Vagina (tissue), 2 donors: ENCODE results near the gene CADPS2. TPM values are rescaled to one million over a fixed set of nuclear protein-coding genes. Genes with fewer than 3 reads are reported as not detected.
"Not testable (repeated sequence)": the region's sequence is repeated elsewhere in the genome, so short reads cannot be mapped to it uniquely, and the experiment has no call there.

Experiments used
- DNase-seq, 2 donors: peaks; one replicate each; pipeline ENCODE4 v3.0.0-alpha.2; 2017; ENCODE audit errors: extremely low spot score in 2 of 2
- H3K27ac ChIP-seq: fragments of 200-600 bp; sonication (generic); one replicate; pipeline ENCODE4 v1.5.1; 2019
- H3K27me3 ChIP-seq: fragments of 200-600 bp; sonication (generic); one replicate; pipeline ENCODE4 v1.5.1; 2019
- H3K36me3 ChIP-seq, 2 donors: fragments of 200-600 bp; sonication (generic); one replicate each; pipeline ENCODE4 v1.5.1; 2017 to 2019
- H3K4me1 ChIP-seq: fragments of 200-600 bp; sonication (generic); one replicate; pipeline ENCODE4 v1.5.1; 2019
- H3K4me3 ChIP-seq, 2 donors: fragments of 200-600 bp; sonication (generic); 1 replicate in 1 of 2; 2 replicates in 1 of 2; pipeline ENCODE4 v1.5.1; 2016 to 2019
- H3K9me3 ChIP-seq: fragments of 200-600 bp; sonication (generic); one replicate; pipeline ENCODE4 v1.5.1; 2019
- POLR2A ChIP-seq, 2 donors: fragments of 450-650 bp; IDR thresholded peaks; one replicate each; pipeline ENCODE4 v1.6.1; 2017; ENCODE audit warnings: antibody characterized with exemption in 2 of 2, mild to moderate bottlenecking in 2 of 2, moderate library complexity in 2 of 2
- POLR2AphosphoS5 ChIP-seq, 2 donors: sonication (generic); formaldehyde crosslinking; IDR thresholded peaks; one replicate each; pipeline ENCODE4 v1.9.0; 2017; ENCODE audit warnings: antibody characterized with exemption in 2 of 2, mild to moderate bottlenecking in 2 of 2, low read depth in 1 of 2; ENCODE audit not compliant: insufficient read depth in 1 of 2
- intact Hi-C: fragments of 100-400 bp; cut with DNase I; formaldehyde crosslinking; loops from one replicate; pipeline ENCODE4 v1.15.1; 2023
- total RNA-seq: library from RNA; depleted of rRNA; stranded (reverse); fragments of >200 nt; gene quantifications from one replicate; pipeline ENCODE4 v1.2.3, GENCODE V29; 2016
- TF ChIP-seq, protein P1 (sequence below), 3 experiments: fragments of 450-650 bp in 2 of 3; fragments of 200-600 bp in 1 of 3; sonication (generic) in 1 of 3; IDR thresholded peaks; one replicate each; pipeline ENCODE4 v1.5.1; 2017 to 2019; ENCODE audit warnings: antibody characterized with exemption in 3 of 3, mild to moderate bottlenecking in 2 of 3, moderate library complexity in 2 of 3

The CADPS2 gene
- total RNA-seq, 1 donor from 2014 or later: 25.5 TPM

DNA sequence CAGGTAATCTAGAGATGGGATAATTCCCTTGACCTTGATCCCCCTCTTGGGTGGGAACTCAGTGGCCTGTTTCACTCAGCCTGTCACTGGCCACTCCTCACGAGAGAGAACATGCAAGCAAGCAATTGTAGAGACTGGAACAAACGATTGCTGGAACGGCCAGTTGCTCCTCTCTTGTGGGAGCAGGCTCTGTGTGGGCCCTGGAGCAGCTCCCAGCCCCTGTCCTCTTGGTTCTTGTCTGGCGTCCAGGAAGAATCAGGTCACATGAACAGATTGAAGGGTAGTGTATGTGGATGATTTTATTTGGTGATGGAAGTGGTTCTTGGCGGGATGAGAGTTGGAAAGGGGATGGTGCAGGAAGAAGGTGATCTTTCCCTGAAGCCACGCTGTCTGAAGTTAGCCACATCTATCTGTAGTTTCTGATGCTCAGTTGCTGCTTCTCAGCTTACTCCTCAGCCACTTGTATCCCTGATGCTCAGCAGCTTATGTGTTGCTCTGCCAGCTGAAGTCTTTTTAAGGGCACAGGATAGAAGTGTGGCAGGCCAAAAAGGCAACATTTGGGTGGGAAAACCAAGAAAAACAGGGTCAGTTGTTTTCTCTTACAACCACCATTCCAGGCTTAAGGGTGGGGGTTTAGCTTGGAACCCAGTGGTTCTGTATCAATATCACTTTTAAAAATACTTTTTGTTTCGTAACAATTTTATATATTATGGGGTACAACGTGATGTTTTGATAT is 203.3 kb downstream of the CADPS2 start:
- no peaks in the 10 kb centered on the region for H3K9me3 ChIP-seq
- no peaks in the 10 kb centered on the region for H3K4me1 ChIP-seq
- TF ChIP-seq POLR2A (IDR thresholded peaks at IDR 0.05) (no peak), POLR2AphosphoS5 (IDR thresholded peaks at IDR 0.05; ENCODE audit: insufficient read depth in 1 of 2, low read depth in 1 of 2) (no peak)
- TF ChIP-seq, protein P1, sequence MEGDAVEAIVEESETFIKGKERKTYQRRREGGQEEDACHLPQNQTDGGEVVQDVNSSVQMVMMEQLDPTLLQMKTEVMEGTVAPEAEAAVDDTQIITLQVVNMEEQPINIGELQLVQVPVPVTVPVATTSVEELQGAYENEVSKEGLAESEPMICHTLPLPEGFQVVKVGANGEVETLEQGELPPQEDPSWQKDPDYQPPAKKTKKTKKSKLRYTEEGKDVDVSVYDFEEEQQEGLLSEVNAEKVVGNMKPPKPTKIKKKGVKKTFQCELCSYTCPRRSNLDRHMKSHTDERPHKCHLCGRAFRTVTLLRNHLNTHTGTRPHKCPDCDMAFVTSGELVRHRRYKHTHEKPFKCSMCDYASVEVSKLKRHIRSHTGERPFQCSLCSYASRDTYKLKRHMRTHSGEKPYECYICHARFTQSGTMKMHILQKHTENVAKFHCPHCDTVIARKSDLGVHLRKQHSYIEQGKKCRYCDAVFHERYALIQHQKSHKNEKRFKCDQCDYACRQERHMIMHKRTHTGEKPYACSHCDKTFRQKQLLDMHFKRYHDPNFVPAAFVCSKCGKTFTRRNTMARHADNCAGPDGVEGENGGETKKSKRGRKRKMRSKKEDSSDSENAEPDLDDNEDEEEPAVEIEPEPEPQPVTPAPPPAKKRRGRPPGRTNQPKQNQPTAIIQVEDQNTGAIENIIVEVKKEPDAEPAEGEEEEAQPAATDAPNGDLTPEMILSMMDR (IDR thresholded peaks at IDR 0.05): no peak
- intact Hi-C loops: no loop called here
- no peaks in the 10 kb centered on the region for H3K36me3 ChIP-seq
- H3K27ac ChIP-seq: no peak overlapping the region
- DNase-seq: no peak
- H3K4me3 ChIP-seq: no peak overlapping the region
- H3K27me3 ChIP-seq: no peaks in the 10 kb centered on the region

GRCh38 chr7:122681186-122681585 is 205.1 kb downstream of the CADPS2 start:
- DNase-seq, H3K4me3 ChIP-seq, intact Hi-C loops, H3K36me3 ChIP-seq, H3K27me3 ChIP-seq, H3K4me1 ChIP-seq, H3K27ac ChIP-seq, H3K9me3 ChIP-seq: not testable (repeated sequence)

DNA sequence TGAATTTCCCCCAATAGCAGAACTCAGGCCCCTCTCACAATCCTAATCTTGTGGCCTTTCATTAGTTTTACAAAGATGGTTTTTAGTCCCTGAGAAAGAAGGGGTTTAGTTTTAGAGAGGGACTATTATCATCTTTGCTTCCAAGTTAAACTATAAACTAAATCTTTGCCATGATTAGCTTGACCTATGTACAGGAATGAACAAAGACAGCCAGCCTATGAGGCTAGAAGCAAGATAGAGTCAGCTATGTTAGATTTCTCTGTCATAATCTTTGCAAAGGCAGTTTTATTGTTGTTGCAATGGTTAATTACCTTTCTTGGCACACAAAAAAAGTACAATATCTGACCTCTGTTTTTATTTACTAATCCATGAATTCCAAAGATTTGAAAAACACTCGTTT is 206.4 kb downstream of the CADPS2 start:
- no peak for TF ChIP-seq POLR2A (IDR thresholded peaks at IDR 0.05)
- TF ChIP-seq, protein P1 (IDR thresholded peaks at IDR 0.05): no peak
- no peak for TF ChIP-seq POLR2AphosphoS5 (IDR thresholded peaks at IDR 0.05; ENCODE audit: insufficient read depth in 1 of 2, low read depth in 1 of 2)
- Histone ChIP-seq H3K4me1 (peaks cover 5% of the 10 kb centered on the region), H3K4me3 (no peak overlapping the region), H3K27ac (no peak overlapping the region), H3K9me3 (no peaks in the 10 kb centered on the region), H3K36me3 (no peaks in the 10 kb centered on the region), H3K27me3 (no peaks in the 10 kb centered on the region)
- DNase-seq: no peak
- intact Hi-C loops: no loop called here

DNA sequence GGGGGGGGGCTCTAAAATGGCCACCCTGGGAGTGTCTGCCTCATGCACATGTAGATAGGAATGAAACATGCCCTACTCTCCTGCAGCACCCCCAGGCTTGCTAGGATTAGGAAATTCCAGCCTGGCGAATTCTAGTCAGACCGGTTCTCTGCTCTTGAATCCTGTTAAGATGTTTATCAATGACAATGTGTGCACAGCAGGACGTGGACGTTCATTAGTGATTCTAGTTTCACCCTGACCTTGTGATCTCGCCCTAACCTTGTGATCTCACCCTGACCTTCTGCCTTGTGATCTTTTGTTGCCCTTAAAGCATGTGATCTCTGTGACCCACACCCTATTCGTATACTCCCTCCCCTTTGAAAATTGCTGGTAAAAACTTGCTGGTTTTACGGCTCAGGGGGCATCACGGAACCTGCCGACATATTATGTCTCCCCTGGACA is 207.0 kb downstream of the CADPS2 start:
- H3K27me3 ChIP-seq, DNase-seq, intact Hi-C loops, H3K27ac ChIP-seq, H3K4me1 ChIP-seq, H3K9me3 ChIP-seq, H3K36me3 ChIP-seq, H3K4me3 ChIP-seq: not testable (repeated sequence)

DNA sequence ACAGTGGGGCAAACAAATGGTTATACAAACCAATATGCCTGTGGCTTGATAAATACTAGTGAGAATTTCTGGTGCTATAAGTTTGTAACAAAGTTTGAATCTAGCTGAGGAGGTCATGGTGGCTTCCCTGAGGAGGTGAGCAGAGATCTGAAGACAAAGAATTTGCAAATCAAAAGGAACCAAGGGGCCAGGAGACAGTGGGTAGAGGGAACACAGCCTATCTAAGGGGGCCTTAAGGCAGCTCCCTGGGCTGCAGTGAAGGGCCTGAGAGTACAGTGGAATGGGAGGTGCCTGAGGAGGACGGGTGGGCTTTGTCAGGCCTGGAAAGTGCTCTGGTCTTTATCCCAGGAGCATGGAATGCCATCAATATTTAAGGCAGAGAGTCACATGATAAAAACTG is 209.1 kb downstream of the CADPS2 start:
- intact Hi-C loops: no loop called here
- no peaks in the 10 kb centered on the region for H3K27me3 ChIP-seq
- no peaks in the 10 kb centered on the region for H3K36me3 ChIP-seq
- H3K4me1 ChIP-seq: peaks cover 16% of the 10 kb centered on the region
- DNase-seq: no peak
- no peak overlapping the region for H3K27ac ChIP-seq
- H3K4me3 ChIP-seq: no peak overlapping the region
- H3K9me3 ChIP-seq: no peaks in the 10 kb centered on the region
- TF ChIP-seq POLR2AphosphoS5 (IDR thresholded peaks at IDR 0.05; ENCODE audit: insufficient read depth in 1 of 2, low read depth in 1 of 2) (no peak), POLR2A (IDR thresholded peaks at IDR 0.05) (no peak)
- TF ChIP-seq, protein P1 (IDR thresholded peaks at IDR 0.05): no peak

GRCh38 chr7:122676466-122676865 is 209.8 kb downstream of the CADPS2 start:
- intact Hi-C loops: no loop called here
- DNase-seq: no peak
- Histone ChIP-seq H3K27me3 (no peaks in the 10 kb centered on the region), H3K4me3 (no peak overlapping the region), H3K9me3 (no peaks in the 10 kb centered on the region), H3K27ac (no peak overlapping the region), H3K4me1 (peaks cover 16% of the 10 kb centered on the region), H3K36me3 (no peaks in the 10 kb centered on the region)
- TF ChIP-seq POLR2A (IDR thresholded peaks at IDR 0.05) (no peak), POLR2AphosphoS5 (IDR thresholded peaks at IDR 0.05; ENCODE audit: insufficient read depth in 1 of 2, low read depth in 1 of 2) (no peak)
- TF ChIP-seq, protein P1 (IDR thresholded peaks at IDR 0.05): no peak
